Adipocyte (in vitro differentiated cells): ENCODE data around the gene KCNH5.

Source experiments
- DNase-seq: peaks from one replicate; pipeline ENCODE4 v3.0.0-alpha.2; 2015; ENCODE audit warnings: low read depth
- H3K27me3 ChIP-seq: replicated peaks from 2 replicates; pipeline ENCODE4 v1.7.0; 2013; ENCODE audit warnings: mild to moderate bottlenecking, low read length, moderate library complexity; ENCODE audit not compliant: control insufficient read depth, insufficient read depth
- H3K36me3 ChIP-seq: 2 replicates; pipeline ENCODE4 v1.7.0; 2013; ENCODE audit warnings: low read length, mild to moderate bottlenecking, moderate library complexity; ENCODE audit not compliant: control insufficient read depth, insufficient read depth, severe bottlenecking
- H3K4me1 ChIP-seq: 2 replicates; pipeline ENCODE4 v1.7.0; 2013; ENCODE audit warnings: mild to moderate bottlenecking, low read length, moderate library complexity; ENCODE audit not compliant: control insufficient read depth, insufficient read depth
- H3K4me3 ChIP-seq: 2 replicates; pipeline ENCODE4 v1.7.0; 2013; ENCODE audit warnings: mild to moderate bottlenecking, low read length, moderate library complexity
- H3K9ac ChIP-seq: 2 replicates; pipeline ENCODE4 v1.7.0; 2013; ENCODE audit warnings: mild to moderate bottlenecking, low read length, moderate library complexity
- H3K9me3 ChIP-seq: 2 replicates; pipeline ENCODE4 v1.7.0; 2013; ENCODE audit warnings: mild to moderate bottlenecking, low read length, moderate library complexity; ENCODE audit not compliant: control insufficient read depth

KCNH5 gene

GRCh38 chr14:63039866-63040265, 5.4 kb downstream of the KCNH5 start:
- DNase-seq, result peak; percentile 71
- H3K36me3 ChIP-seq, result no peaks in the 10 kb centered on the region
- H3K4me1 ChIP-seq, result no peaks in the 10 kb centered on the region
- no peak overlapping the region for H3K4me3 ChIP-seq
- H3K9ac ChIP-seq, result no peak overlapping the region
- H3K27me3 ChIP-seq, result peaks cover 25% of the 10 kb centered on the region
- H3K9me3 ChIP-seq, result no peaks in the 10 kb centered on the region

GRCh38 chr14:63032641-63033040, 12.6 kb downstream of the KCNH5 start:
- Histone ChIP-seq H3K9me3 (no peaks in the 10 kb centered on the region), H3K9ac (no peak overlapping the region), H3K4me1 (no peaks in the 10 kb centered on the region), H3K4me3 (no peak overlapping the region), H3K27me3 (no peaks in the 10 kb centered on the region), H3K36me3 (no peaks in the 10 kb centered on the region)
- DNase-seq, result peak; percentile 69

- Histone ChIP-seq H3K4me1 (no peaks in the 10 kb centered on the region), H3K27me3 (no peaks in the 10 kb centered on the region), H3K9me3 (no peaks in the 10 kb centered on the region), H3K4me3 (no peak overlapping the region), H3K36me3 (no peaks in the 10 kb centered on the region), H3K9ac (no peak overlapping the region)
- peak; percentile 68 for DNase-seq
These were observed 13.2 kb downstream of the KCNH5 start for GRCh38 chr14:63032076-63032475.

GRCh38 chr14:63030113-63030512, 15.1 kb downstream of the KCNH5 start:
- no peaks in the 10 kb centered on the region for H3K9me3 ChIP-seq
- no peaks in the 10 kb centered on the region for H3K4me1 ChIP-seq
- H3K4me3 ChIP-seq, result no peak overlapping the region
- no peak overlapping the region for H3K9ac ChIP-seq
- H3K27me3 ChIP-seq, result no peaks in the 10 kb centered on the region
- no peak for DNase-seq
- H3K36me3 ChIP-seq, result no peaks in the 10 kb centered on the region

- Histone ChIP-seq H3K27me3 (no peaks in the 10 kb centered on the region), H3K4me1 (no peaks in the 10 kb centered on the region), H3K4me3 (no peak overlapping the region), H3K9ac (no peak overlapping the region), H3K36me3 (no peaks in the 10 kb centered on the region), H3K9me3 (no peaks in the 10 kb centered on the region)
- no peak for DNase-seq
These were observed 17.5 kb downstream of the KCNH5 start for GRCh38 chr14:63027719-63028118.

- H3K4me1 ChIP-seq, result no peaks in the 10 kb centered on the region
- DNase-seq, result no peak
- H3K9ac ChIP-seq, result no peak overlapping the region
- H3K4me3 ChIP-seq, result no peak overlapping the region
- H3K9me3 ChIP-seq, result no peaks in the 10 kb centered on the region
- no peaks in the 10 kb centered on the region for H3K36me3 ChIP-seq
- no peaks in the 10 kb centered on the region for H3K27me3 ChIP-seq
These were observed 18.8 kb downstream of the KCNH5 start for GRCh38 chr14:63026491-63026890.

- no peaks in the 10 kb centered on the region for H3K27me3 ChIP-seq
- no peaks in the 10 kb centered on the region for H3K36me3 ChIP-seq
- H3K4me3 ChIP-seq, result no peak overlapping the region
- no peak overlapping the region for H3K9ac ChIP-seq
- H3K9me3 ChIP-seq, result no peaks in the 10 kb centered on the region
- no peak for DNase-seq
- H3K4me1 ChIP-seq, result no peaks in the 10 kb centered on the region
These were observed 30.6 kb downstream of the KCNH5 start for GRCh38 chr14:63014621-63015020.

- no peaks in the 10 kb centered on the region for H3K27me3 ChIP-seq
- DNase-seq, result no peak
- no peaks in the 10 kb centered on the region for H3K9me3 ChIP-seq
- H3K36me3 ChIP-seq, result no peaks in the 10 kb centered on the region
- no peak overlapping the region for H3K4me3 ChIP-seq
- H3K4me1 ChIP-seq, result no peaks in the 10 kb centered on the region
- no peak overlapping the region for H3K9ac ChIP-seq
These were observed 33.1 kb downstream of the KCNH5 start for GRCh38 chr14:63012171-63012570.

GRCh38 chr14:63011623-63012022, 33.6 kb downstream of the KCNH5 start:
- Histone ChIP-seq H3K4me1 (no peaks in the 10 kb centered on the region), H3K9me3 (no peaks in the 10 kb centered on the region), H3K36me3 (no peaks in the 10 kb centered on the region), H3K9ac (no peak overlapping the region), H3K4me3 (no peak overlapping the region), H3K27me3 (no peaks in the 10 kb centered on the region)
- no peak for DNase-seq

- no peak overlapping the region for H3K4me3 ChIP-seq
- H3K9ac ChIP-seq, result no peak overlapping the region
- no peaks in the 10 kb centered on the region for H3K9me3 ChIP-seq
- H3K27me3 ChIP-seq, result no peaks in the 10 kb centered on the region
- DNase-seq, result no peak
- no peaks in the 10 kb centered on the region for H3K36me3 ChIP-seq
- H3K4me1 ChIP-seq, result no peaks in the 10 kb centered on the region
These were observed 35.8 kb downstream of the KCNH5 start for GRCh38 chr14:63009495-63009894.

GRCh38 chr14:63006531-63006930, 38.7 kb downstream of the KCNH5 start:
- H3K9ac ChIP-seq, result no peak overlapping the region
- no peak overlapping the region for H3K4me3 ChIP-seq
- no peaks in the 10 kb centered on the region for H3K27me3 ChIP-seq
- DNase-seq, result no peak
- no peaks in the 10 kb centered on the region for H3K4me1 ChIP-seq
- no peaks in the 10 kb centered on the region for H3K36me3 ChIP-seq
- no peaks in the 10 kb centered on the region for H3K9me3 ChIP-seq

GRCh38 chr14:62994096-62994495, 51.2 kb downstream of the KCNH5 start:
- Histone ChIP-seq H3K9me3 (no peaks in the 10 kb centered on the region), H3K4me3 (no peak overlapping the region), H3K27me3 (no peaks in the 10 kb centered on the region), H3K36me3 (no peaks in the 10 kb centered on the region), H3K4me1 (peaks cover 3% of the 10 kb centered on the region), H3K9ac (no peak overlapping the region)
- DNase-seq, result no peak
